ENCODE data around the gene RPN2. TPM values are rescaled to one million over a fixed set of nuclear protein-coding genes. Genes with fewer than 3 reads are reported as not detected.

The RPN2 gene
- total RNA-seq, result 245 and 257 TPM in 2 replicates

GRCh38 chr20:37178839-37179682 is at the start of gene RPN2, which contains the start of gene MROH8:
Gene RPN2, plus strand, starts transcription at chr20:37179330. Its CDS starts 27 bp downstream, at chr20:37179357.
Gene MROH8, minus strand, starts transcription at chr20:37179548.

GRCh38 chr20:37261714-37262113 is 82.6 kb downstream of the RPN2 start, which contains the start of gene GHRH:
Gene GHRH, minus strand, starts transcription at chr20:37261814. Its CDS starts 4,925 bp downstream, at chr20:37256889.

Other genes starting within 250 kb of the RPN2 start
- 24.3 and 24.5 TPM in 2 replicates for gene SAMHD1, start 227.6 kb upstream of the RPN2 start, total RNA-seq
- 14.4 and 18.4 TPM in 2 replicates for gene RBL1, start 83.3 kb upstream of the RPN2 start, total RNA-seq
- gene MROH8, start 218 bp downstream of the RPN2 start, total RNA-seq, result 4.1 and 6.4 TPM in 2 replicates
- not detected in 2 replicates for gene GHRH, start 82.5 kb downstream of the RPN2 start, total RNA-seq
- gene MANBAL, start 110.3 kb downstream of the RPN2 start, total RNA-seq, result 19.0 and 21.6 TPM in 2 replicates
- gene SRC, start 166.8 kb downstream of the RPN2 start, total RNA-seq, result 24.6 and 25.0 TPM in 2 replicates